GM23248 (cell line): Measurements from ENCODE around the gene FAM227B. TPM values are rescaled to one million over a fixed set of nuclear protein-coding genes. Genes with fewer than 3 reads are reported as not detected.
"Not testable (repeated sequence)": the region's sequence is repeated elsewhere in the genome, so short reads cannot be mapped to it uniquely, and the experiment has no call there.

Source experiments
- DNase-seq: peaks from one replicate; pipeline ENCODE4 v3.0.0-alpha.2; 2015
- H2AFZ ChIP-seq: fragments of 200-600 bp; sonication (generic); 2 replicates; pipeline ENCODE4 v1.6.1; 2016; ENCODE audit warnings: antibody characterized with exemption
- H3F3A ChIP-seq: fragments of 200-600 bp; sonication (generic); 2 replicates; pipeline ENCODE4 v1.6.1; 2016; ENCODE audit warnings: mild to moderate bottlenecking, antibody characterized with exemption, mixed run types; ENCODE audit not compliant: insufficient read depth
- H3K27ac ChIP-seq: fragments of 200-600 bp; sonication (generic); 2 replicates; pipeline ENCODE4 v1.5.1; 2016; ENCODE audit warnings: mild to moderate bottlenecking
- H3K27me3 ChIP-seq: fragments of 200-600 bp; sonication (generic); replicated peaks from 2 replicates; pipeline ENCODE4 v1.6.1; 2016; ENCODE audit warnings: mild to moderate bottlenecking; ENCODE audit not compliant: insufficient read depth
- H3K36me3 ChIP-seq: fragments of 200-600 bp; sonication (generic); 2 replicates; pipeline ENCODE4 v1.6.1; 2016; ENCODE audit warnings: low read depth, mild to moderate bottlenecking
- H3K4me1 ChIP-seq: fragments of 200-600 bp; sonication (generic); 2 replicates; pipeline ENCODE4 v1.6.1; 2016; ENCODE audit warnings: mild to moderate bottlenecking; ENCODE audit not compliant: insufficient read depth
- H3K4me2 ChIP-seq: fragments of 200-600 bp; sonication (generic); one replicate; pipeline ENCODE4 v1.6.1; 2016; ENCODE audit warnings: mild to moderate bottlenecking; ENCODE audit not compliant: unreplicated experiment
- H3K4me3 ChIP-seq: fragments of 200-600 bp; sonication (generic); 2 replicates; pipeline ENCODE4 v1.5.1; 2016; ENCODE audit warnings: mild to moderate bottlenecking
- H3K79me2 ChIP-seq: fragments of 200-600 bp; sonication (generic); 2 replicates; pipeline ENCODE4 v1.6.1; 2016; ENCODE audit warnings: mild to moderate bottlenecking; ENCODE audit not compliant: insufficient read depth
- H3K9ac ChIP-seq: fragments of 200-600 bp; sonication (generic); 2 replicates; pipeline ENCODE4 v1.6.1; 2016; ENCODE audit warnings: mild to moderate bottlenecking
- H3K9me2 ChIP-seq: fragments of 200-600 bp; sonication (generic); 2 replicates; pipeline ENCODE4 v1.6.1; 2016; ENCODE audit warnings: mixed run types, mild to moderate bottlenecking, moderate library complexity; ENCODE audit not compliant: insufficient read depth
- H3K9me3 ChIP-seq: fragments of 200-600 bp; sonication (generic); one replicate; pipeline ENCODE4 v1.6.1; 2017; ENCODE audit warnings: low read depth
- H4K20me1 ChIP-seq: fragments of 200-600 bp; sonication (generic); 2 replicates; pipeline ENCODE4 v1.6.0; 2016; ENCODE audit not compliant: insufficient read depth
- EZH2 ChIP-seq: fragments of 200-600 bp; sonication (generic); IDR thresholded peaks from 2 replicates; pipeline ENCODE4 v1.6.1; 2018; ENCODE audit warnings: antibody characterized with exemption, mild to moderate bottlenecking; ENCODE audit not compliant: insufficient read depth, poor library complexity, severe bottlenecking
- EZH2phosphoT487 ChIP-seq: fragments of 200-600 bp; sonication (generic); IDR thresholded peaks from 2 replicates; pipeline ENCODE4 v1.6.1; 2018; ENCODE audit warnings: antibody characterized with exemption, moderate library complexity, mild to moderate bottlenecking, low read depth; ENCODE audit not compliant: insufficient read depth
- WGBS, 2 experiments: methylation state at CpG; one replicate each; pipeline ENCODE4 v1.1.6; 2015 to 2017; ENCODE audit warnings: low lambda C conversion rate in 2 of 2, low coverage in 1 of 2; ENCODE audit errors: missing lambda C conversion rate in 2 of 2; 5-methylcytosine and 5-hydroxymethylcytosine counted together
- in situ Hi-C: fragments of 300-500 bp; cut with MboI; formaldehyde crosslinking; loops from 2 replicates; pipeline ENCODE4 v1.15.0; 2020
- polyA plus RNA-seq: library from polyadenylated mRNA; unstranded; fragments of >200 nt; fragmentation: Nextera tagmentation; extraction: Ambion mirVana; gene quantifications from 2 replicates; pipeline ENCODE4 v1.2.1, GENCODE V29; 2016
- total RNA-seq: library from RNA; depleted of rRNA; stranded (reverse); fragments of >200 nt; shearing (Covaris generic); gene quantifications from 2 replicates; pipeline ENCODE4 v1.2.3, GENCODE V29; 2014

The FAM227B gene
- total and polyA plus RNA-seq, 2 experiments from 2014 or later: 4.4 to 10.0 TPM

DNA sequence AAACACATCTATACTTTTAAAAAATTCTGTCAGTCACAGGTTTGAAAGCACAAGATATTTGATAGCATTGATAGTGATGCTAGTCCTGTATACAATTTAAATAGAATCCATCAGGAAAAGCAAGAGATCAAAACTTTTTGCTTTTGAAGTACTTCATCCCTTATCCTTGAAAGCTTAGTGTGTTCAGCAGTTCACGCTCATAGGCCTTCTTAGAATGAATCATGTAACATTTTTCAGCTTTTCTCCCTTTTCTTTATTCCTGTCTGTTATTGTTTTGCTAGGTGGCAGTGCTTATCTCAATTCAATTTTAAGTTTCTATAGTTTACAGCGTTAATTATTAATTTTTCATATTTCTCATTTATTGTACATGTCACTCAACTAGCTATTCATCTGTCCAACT lies 128.5 kb downstream of the FAM227B start:
- H3F3A ChIP-seq: peaks cover 92% of the 10 kb centered on the region
- H3K4me2 ChIP-seq: peak overlapping the region; percentile 31
- TF ChIP-seq EZH2phosphoT487: no peak
- no peak for TF ChIP-seq EZH2
- H3K9me3 ChIP-seq: no peaks in the 10 kb centered on the region
- H3K79me2 ChIP-seq: no peaks in the 10 kb centered on the region
- DNase-seq: peak; percentile 53
- no peaks in the 10 kb centered on the region for H4K20me1 ChIP-seq
- H2AFZ ChIP-seq: no peak overlapping the region
- H3K9ac ChIP-seq: no peak overlapping the region
- no peak overlapping the region for H3K4me3 ChIP-seq
- no peaks in the 10 kb centered on the region for H3K9me2 ChIP-seq
- in situ Hi-C loops: no loop called here
- 58 to 70% methylated on average over 2 of the region's 2 CpGs for WGBS, 2 experiments
- no peaks in the 10 kb centered on the region for H3K27me3 ChIP-seq
- peaks cover 16% of the 10 kb centered on the region; the same call in 1 of the 2 replicates for H3K36me3 ChIP-seq
- peaks cover 71% of the 10 kb centered on the region for H3K4me1 ChIP-seq
- peak overlapping the region; percentile 70 for H3K27ac ChIP-seq

DNA sequence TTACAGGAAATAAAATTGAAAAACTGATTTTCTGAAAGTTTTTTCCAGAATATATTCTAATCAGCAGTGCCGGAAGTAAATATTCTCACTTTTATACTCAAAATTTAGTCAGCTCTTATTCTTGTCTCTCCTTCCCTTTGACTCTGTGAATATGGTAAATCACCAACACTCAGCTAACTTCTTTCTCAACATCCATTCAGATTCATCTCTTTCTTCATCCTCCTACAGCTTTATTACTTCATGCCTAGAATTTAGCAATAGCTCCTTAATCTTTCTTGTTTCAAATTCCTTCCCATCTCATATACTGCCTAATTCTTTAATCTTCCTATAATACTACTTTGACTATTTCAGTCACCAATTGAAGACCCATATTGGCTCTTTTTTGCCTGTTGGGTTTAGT lies 129.7 kb downstream of the FAM227B start:
- Histone ChIP-seq H3K27me3 (no peaks in the 10 kb centered on the region), H2AFZ (no peak overlapping the region), H3K4me2 (no peak overlapping the region), H3K9me3 (no peaks in the 10 kb centered on the region), H3K9ac (no peak overlapping the region), H3F3A (peaks cover 91% of the 10 kb centered on the region), H3K4me1 (peaks cover 68% of the 10 kb centered on the region), H3K27ac (peak overlapping the region; percentile 64), H4K20me1 (no peaks in the 10 kb centered on the region), H3K4me3 (no peak overlapping the region), H3K79me2 (no peaks in the 10 kb centered on the region), H3K9me2 (no peaks in the 10 kb centered on the region), H3K36me3 (peaks cover 25% of the 10 kb centered on the region)
- 41 to 53% methylated on average over 1 of the region's 1 CpG for WGBS, 2 experiments
- no peak for TF ChIP-seq EZH2phosphoT487
- in situ Hi-C loops: no loop called here
- DNase-seq: peak; percentile 71

GRCh38 chr15:49485401-49485800 lies 135.2 kb downstream of the FAM227B start:
- H4K20me1 ChIP-seq, H2AFZ ChIP-seq, in situ Hi-C loops, H3K9me3 ChIP-seq, H3K27me3 ChIP-seq, H3K4me3 ChIP-seq, H3K9me2 ChIP-seq: not testable (repeated sequence)
- WGBS, 2 experiments: 0 to 6% methylated on average over 1 of the region's 1 CpG
- Histone ChIP-seq H3F3A (peaks cover 76% of the 10 kb centered on the region), H3K9ac (peak overlapping the region; percentile 13; the same call in 1 of the 2 replicates), H3K4me2 (peak overlapping the region; percentile 24), H3K36me3 (peaks cover 51% of the 10 kb centered on the region), H3K27ac (peak overlapping the region; percentile 31), H3K4me1 (peaks cover 41% of the 10 kb centered on the region), H3K79me2 (peaks cover 51% of the 10 kb centered on the region)
- peak; percentile 55 for DNase-seq

GRCh38 chr15:49478982-49479381 lies 141.6 kb downstream of the FAM227B start:
- H3K9me3 ChIP-seq, H2AFZ ChIP-seq, DNase-seq, H3K4me3 ChIP-seq, H3K4me2 ChIP-seq, H3K9ac ChIP-seq, H3K9me2 ChIP-seq, H3K27me3 ChIP-seq, H4K20me1 ChIP-seq, in situ Hi-C loops: not testable (repeated sequence)
- Histone ChIP-seq H3K79me2 (peaks cover 95% of the 10 kb centered on the region), H3K27ac (0 out of 2 replicates have a peak overlapping the region, but pooled peaks have one; percentile 6), H3F3A (peaks cover 83% of the 10 kb centered on the region), H3K4me1 (peaks cover 12% of the 10 kb centered on the region; the same call in 1 of the 2 replicates), H3K36me3 (peaks cover 25% of the 10 kb centered on the region)

DNA sequence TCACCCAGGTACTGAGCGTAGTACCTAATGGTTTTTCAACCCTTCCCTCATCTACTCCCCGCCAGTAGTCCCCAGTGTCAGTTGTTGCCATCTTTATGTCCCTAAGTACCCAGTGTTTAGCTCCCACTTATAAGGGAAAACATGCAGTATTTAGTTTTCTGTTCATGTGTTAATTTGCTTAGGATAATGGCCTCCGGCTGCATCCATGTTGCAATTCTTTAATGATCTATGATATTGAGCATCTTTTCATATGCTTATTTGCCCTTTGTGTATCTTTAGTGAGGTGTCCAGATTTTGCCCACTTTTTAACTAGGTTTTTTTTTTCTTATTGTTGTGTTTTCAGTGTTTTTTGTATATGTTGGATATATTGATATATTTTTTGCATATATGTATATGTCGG lies 142.6 kb downstream of the FAM227B start:
- H4K20me1 ChIP-seq, H2AFZ ChIP-seq, DNase-seq, H3K4me3 ChIP-seq, H3K9ac ChIP-seq, in situ Hi-C loops, H3K9me3 ChIP-seq, H3K27ac ChIP-seq, H3K4me2 ChIP-seq, H3K9me2 ChIP-seq, H3K27me3 ChIP-seq: not testable (repeated sequence)
- Histone ChIP-seq H3K4me1 (peaks cover 18% of the 10 kb centered on the region), H3K79me2 (peaks cover 95% of the 10 kb centered on the region), H3F3A (peaks cover 83% of the 10 kb centered on the region), H3K36me3 (peaks cover 25% of the 10 kb centered on the region)
- WGBS, 2 experiments: 83% methylated on average over 4 of the region's 4 CpGs
